Spleen (tissue), 11 donors: Measurements from ENCODE around the gene PRKCB. TPM values are rescaled to one million over a fixed set of nuclear protein-coding genes. Genes with fewer than 3 reads are reported as not detected.

Experiments
- DNase-seq: peaks from one replicate; pipeline ENCODE4 v3.0.0-alpha.2; 2020
- H3K27ac ChIP-seq, 8 donors: fragments of 200-600 bp; sonication (generic) in 7 of 8; 1 replicate in 4 of 8; 2 replicates in 4 of 8; pipeline versions ENCODE4 v1.5.0 to v1.8.0; 2016 to 2021; ENCODE audit warnings: inconsistent platforms in 4 of 8, mild to moderate bottlenecking in 4 of 8, moderate library complexity in 1 of 8
- H3K27me3 ChIP-seq, 7 donors: fragments of 200-600 bp; sonication (generic) in 6 of 7; replicated peaks in 1 of 7; 1 replicate in 4 of 7; 2 replicates in 3 of 7; pipeline versions ENCODE4 v1.5.0 to v1.8.0; 2016 to 2021; ENCODE audit warnings: inconsistent platforms in 3 of 7, mild to moderate bottlenecking in 1 of 7
- H3K36me3 ChIP-seq, 6 donors: fragments of 200-600 bp; sonication (generic) in 5 of 6; 1 replicate in 4 of 6; 2 replicates in 2 of 6; pipeline versions ENCODE4 v1.5.0 to v1.8.0; 2016 to 2021; ENCODE audit warnings: inconsistent platforms in 2 of 6
- H3K4me1 ChIP-seq, 6 donors: fragments of 200-600 bp; sonication (generic) in 5 of 6; 1 replicate in 3 of 6; 2 replicates in 3 of 6; pipeline versions ENCODE4 v1.5.0 to v1.8.0; 2016 to 2021; ENCODE audit warnings: inconsistent platforms in 3 of 6
- H3K4me3 ChIP-seq, 8 donors: fragments of 200-600 bp; sonication (generic) in 7 of 8; 1 replicate in 4 of 8; 2 replicates in 4 of 8; pipeline versions ENCODE4 v1.5.0 to v1.8.0; 2016 to 2021; ENCODE audit warnings: inconsistent platforms in 4 of 8, mild to moderate bottlenecking in 4 of 8, moderate library complexity in 2 of 8
- H3K9me3 ChIP-seq, 8 donors: fragments of 200-600 bp; sonication (generic) in 7 of 8; 1 replicate in 4 of 8; 2 replicates in 4 of 8; pipeline versions ENCODE4 v1.5.0 to v1.8.0; 2016 to 2021; ENCODE audit warnings: inconsistent platforms in 4 of 8
- CTCF ChIP-seq, 11 experiments: fragments of 200-600 bp in 7 of 11; fragments of 450-650 bp in 4 of 11; sonication (generic) in 4 of 11; IDR thresholded peaks in 8 of 11; conservative IDR thresholded peaks in 3 of 11; 1 replicate in 7 of 11; 2 replicates in 4 of 11; pipeline versions ENCODE4 v1.4.0 to v1.8.0; 2016 to 2021; ENCODE audit warnings: antibody characterized with exemption in 11 of 11, inconsistent platforms in 4 of 11, mild to moderate bottlenecking in 1 of 11
- POLR2A ChIP-seq, 3 donors: fragments of 450-650 bp; IDR thresholded peaks; one replicate each; pipeline ENCODE4 v1.5.1; 2017; ENCODE audit warnings: antibody characterized with exemption in 3 of 3, mild to moderate bottlenecking in 1 of 3
- POLR2AphosphoS5 ChIP-seq, 3 donors: sonication (generic); formaldehyde crosslinking; IDR thresholded peaks; one replicate each; pipeline ENCODE4 v1.5.1; 2017; ENCODE audit warnings: antibody characterized with exemption in 3 of 3
- WGBS, 5 donors: extraction: QIAGEN DNeasy Blood & Tissue Kit in 3 of 5; methylation state at CpG; one replicate each; pipeline versions ENCODE4 v1.1.5 to v1.1.7; 2013 to 2018; 5-methylcytosine and 5-hydroxymethylcytosine counted together
- intact Hi-C: fragments of 100-400 bp; cut with DNase I; formaldehyde crosslinking; loops from one replicate; pipeline ENCODE4 v1.15.0; 2023; ENCODE audit warnings: low total_unique reads
- polyA plus RNA-seq, 3 donors: library from polyadenylated mRNA; stranded (reverse); fragments of 200-250 nt; gene quantifications; one replicate each; pipeline ENCODE4 v1.2.1, GENCODE V29; 2013
- total RNA-seq, 7 donors: library from RNA; depleted of rRNA in 3 of 7; stranded (reverse); fragments of >200 nt in 3 of 7; fragmentation: NEBNext Ultra II Directional in 4 of 7; extraction: Animal tissue kit (Norgen Biotek cat#: 25700) in 4 of 7; gene quantifications; one replicate each; pipeline versions ENCODE4 v1.1.0 to v1.2.1, GENCODE V29; 2016 to 2021
- donor health status: healthy with polysubstance abuse.
- donor health status: DM: no; HTN: no; CAD: no; lungs with moderate emphysema.
- donor health status: DM: no; HTN: no; CAD: no.
- donor health status: Bipolar disorder and iron deficiency.
- donor health status: healthy.
- donor health status: DM: no; HTN: no; CAD: no.
- donor health status: DM: yes; HTN: yes; CAD: no.

The PRKCB gene
- total and polyA plus RNA-seq, 10 donors = 33.8 to 284 (median 182) TPM

- TF ChIP-seq CTCF (IDR thresholded peaks at IDR 0.05 in 8 of 11, conservative IDR thresholded peaks at IDR 0.05 in 3 of 11) (no peak), POLR2AphosphoS5 (IDR thresholded peaks at IDR 0.05) (no peak), POLR2A (IDR thresholded peaks at IDR 0.05) (no peak)
- H3K36me3 ChIP-seq = peaks cover 0 to 50% (median 2%) of the 10 kb centered on the region in 6 donors
- DNase-seq = no peak
- WGBS, 5 donors = 72 to 78% (median 75%) methylated on average over 3 to 4 of the region's 4 CpGs
- H3K27ac ChIP-seq = no peak overlapping the region
- peaks cover 0 to 23% (median 0%) of the 10 kb centered on the region in 6 donors for H3K4me1 ChIP-seq
- no peak overlapping the region for H3K4me3 ChIP-seq
- H3K27me3 ChIP-seq = no peaks in the 10 kb centered on the region
- no peaks in the 10 kb centered on the region for H3K9me3 ChIP-seq
- intact Hi-C loops = no loop called here
These were observed 163.9 kb downstream of the PRKCB start for GRCh38 chr16:23999663-24000062.

- Histone ChIP-seq H3K4me3 (no peak overlapping the region), H3K27me3 (no peaks in the 10 kb centered on the region), H3K27ac (no peak overlapping the region), H3K4me1 (peaks cover 5 to 44% (median 17%) of the 10 kb centered on the region in 6 donors), H3K36me3 (peaks cover 0 to 31% (median 2%) of the 10 kb centered on the region in 6 donors), H3K9me3 (no peaks in the 10 kb centered on the region)
- 78 to 95% (median 91%) methylated on average over 1 of the region's 1 CpG for WGBS, 5 donors
- TF ChIP-seq POLR2A (IDR thresholded peaks at IDR 0.05) = no peak
- no peak for TF ChIP-seq POLR2AphosphoS5 (IDR thresholded peaks at IDR 0.05)
- no peak for TF ChIP-seq CTCF (IDR thresholded peaks at IDR 0.05 in 8 of 11, conservative IDR thresholded peaks at IDR 0.05 in 3 of 11)
- DNase-seq = no peak
- intact Hi-C loops = no loop called here
These were observed 165.9 kb downstream of the PRKCB start for GRCh38 chr16:24001710-24002109.

GRCh38 chr16:24002619-24003018 is 166.8 kb downstream of the PRKCB start:
- peak overlapping the region in 1 of 8 donors; percentile 22 for H3K27ac ChIP-seq
- H3K4me1 ChIP-seq = peaks cover 5 to 53% (median 19%) of the 10 kb centered on the region in 6 donors
- H3K9me3 ChIP-seq = no peaks in the 10 kb centered on the region
- intact Hi-C loops = no loop called here
- TF ChIP-seq CTCF (IDR thresholded peaks at IDR 0.05 in 8 of 11, conservative IDR thresholded peaks at IDR 0.05 in 3 of 11) (no peak), POLR2A (IDR thresholded peaks at IDR 0.05) (no peak), POLR2AphosphoS5 (IDR thresholded peaks at IDR 0.05) (no peak)
- DNase-seq = no peak
- H3K27me3 ChIP-seq = no peaks in the 10 kb centered on the region
- H3K36me3 ChIP-seq = peaks cover 0 to 37% (median 2%) of the 10 kb centered on the region in 6 donors
- WGBS, 5 donors = 90 to 95% (median 94%) methylated on average over 4 of the region's 4 CpGs
- no peak overlapping the region for H3K4me3 ChIP-seq

- peaks cover 20 to 82% (median 46%) of the 10 kb centered on the region in 6 donors for H3K4me1 ChIP-seq
These were observed 169.8 kb downstream of the PRKCB start for GRCh38 chr16:24005577-24005976.

More at GRCh38 chr16:24005577-24005976, 169.8 kb downstream of the PRKCB start:
- peaks cover 0 to 27% (median 0%) of the 10 kb centered on the region in 6 donors for H3K36me3 ChIP-seq
- 28 to 53% (median 39%) methylated on average over 6 of the region's 6 CpGs for WGBS, 5 donors
- TF ChIP-seq POLR2AphosphoS5 (IDR thresholded peaks at IDR 0.05) = peak in 1 of 3 donors; percentile 72
- no peak for TF ChIP-seq POLR2A (IDR thresholded peaks at IDR 0.05)
- no peak for TF ChIP-seq CTCF (IDR thresholded peaks at IDR 0.05 in 8 of 11, conservative IDR thresholded peaks at IDR 0.05 in 3 of 11)
- no peak for DNase-seq
- intact Hi-C loops = no loop called here
- peak overlapping the region in 5 of 8 donors; percentile 16 to 67 (median 32) for H3K27ac ChIP-seq
- H3K9me3 ChIP-seq = no peaks in the 10 kb centered on the region
- H3K27me3 ChIP-seq = no peaks in the 10 kb centered on the region
- peak overlapping the region in 1 of 8 donors; percentile 7 for H3K4me3 ChIP-seq
